ENCODE data around the gene ATN1. TPM values are rescaled to one million over a fixed set of nuclear protein-coding genes. Genes with fewer than 3 reads are reported as not detected.

Gene ATN1
- polyA plus RNA-seq, 12 donors, result 54.6 to 137 (median 60.9) TPM; not detected in 1

- no peak for DNase-seq
Observed at GRCh38 chr12:6970096-6970527, 42.4 kb downstream of the ATN1 start.

GRCh38 chr12:6974180-6974579 lies 46.4 kb downstream of the ATN1 start:
- DNase-seq, result no peak

- DNase-seq, result no peak
Observed at GRCh38 chr12:6975297-6976032, 47.7 kb downstream of the ATN1 start.

GRCh38 chr12:6977653-6978052 lies 49.9 kb downstream of the ATN1 start:
- no peak for DNase-seq

GRCh38 chr12:6978188-6978587 lies 50.4 kb downstream of the ATN1 start:
- DNase-seq, result no peak

GRCh38 chr12:6978611-6979011 lies 50.9 kb downstream of the ATN1 start:
- DNase-seq, result no peak

GRCh38 chr12:6979021-6979420 lies 51.3 kb downstream of the ATN1 start:
- DNase-seq, result no peak

- no peak for DNase-seq
Observed at GRCh38 chr12:6979453-6979852, 51.7 kb downstream of the ATN1 start.

- no peak for DNase-seq
Observed at GRCh38 chr12:6980075-6980474, 52.3 kb downstream of the ATN1 start.

- DNase-seq, result no peak
Observed at GRCh38 chr12:6980740-6981139, 53.0 kb downstream of the ATN1 start.

GRCh38 chr12:6981152-6982052 lies 53.6 kb downstream of the ATN1 start:
- no peak for DNase-seq

GRCh38 chr12:6982532-6982931 lies 54.8 kb downstream of the ATN1 start:
- DNase-seq, result no peak

- no peak for DNase-seq
Observed at GRCh38 chr12:6987956-6988553, 60.3 kb downstream of the ATN1 start.

Other genes with a start within 250 kb of the ATN1 start
- gene ZNF384, start 238.6 kb upstream of the ATN1 start, polyA plus RNA-seq (ENCODE audit: insufficient read length in 12 of 12), result 10 to 100 TPM in 11 of 12 donors, not detected in 1; 41.4 to 79.9 (median 48.8) TPM
- 10 to 100 TPM in 2 of 12 donors, 1 to 10 TPM in 9, not detected in 1; 2.7 to 31.7 (median 4.5) TPM for gene PIANP, start 227.1 kb upstream of the ATN1 start, polyA plus RNA-seq (ENCODE audit: insufficient read length in 12 of 12)
- 10 to 100 TPM in 11 of 12 donors, not detected in 1; 46.9 to 69.7 (median 61.2) TPM for gene COPS7A, start 203.9 kb upstream of the ATN1 start, polyA plus RNA-seq (ENCODE audit: insufficient read length in 12 of 12)
- 100 to 1,000 TPM; 110 to 600 (median 130) TPM for gene MLF2, start 174.8 kb upstream of the ATN1 start, polyA plus RNA-seq (ENCODE audit: insufficient read length in 12 of 12)
- 1,000 to 10,000 TPM in 1 of 12 donors, 100 to 1,000 TPM in 11; 262 to 3,438 (median 337) TPM for gene PTMS, start 161.6 kb upstream of the ATN1 start, polyA plus RNA-seq (ENCODE audit: insufficient read length in 12 of 12)
- gene LAG3, start 155.4 kb upstream of the ATN1 start, polyA plus RNA-seq (ENCODE audit: insufficient read length in 12 of 12), result 1 to 10 TPM in 2 of 12 donors, under 1 TPM in 8, not detected in 2; 0.16 to 1.4 (median 0.60) TPM
- 10 to 100 TPM in 3 of 12 donors, 1 to 10 TPM in 8, not detected in 1; 4.8 to 16.1 (median 6.6) TPM for gene CD4, start 138.4 kb upstream of the ATN1 start, polyA plus RNA-seq (ENCODE audit: insufficient read length in 12 of 12)
- gene GPR162, start 106.1 kb upstream of the ATN1 start, polyA plus RNA-seq (ENCODE audit: insufficient read length in 12 of 12), result 10 to 100 TPM in 11 of 12 donors, not detected in 1; 11.1 to 18.6 (median 16.0) TPM
- gene P3H3, start 99.6 kb upstream of the ATN1 start, polyA plus RNA-seq (ENCODE audit: insufficient read length in 12 of 12), result 10 to 100 TPM in 11 of 12 donors, not detected in 1; 29.9 to 56.8 (median 36.3) TPM
- 10 to 100 TPM in 11 of 12 donors, not detected in 1; 14.0 to 40.6 (median 24.2) TPM for gene GNB3, start 87.0 kb upstream of the ATN1 start, polyA plus RNA-seq (ENCODE audit: insufficient read length in 12 of 12)
- 10 to 100 TPM in 11 of 12 donors, not detected in 1; 11.5 to 31.8 (median 20.5) TPM for gene CDCA3, start 76.7 kb upstream of the ATN1 start, polyA plus RNA-seq (ENCODE audit: insufficient read length in 12 of 12)
- gene USP5, start 75.8 kb upstream of the ATN1 start, polyA plus RNA-seq (ENCODE audit: insufficient read length in 12 of 12), result 10 to 100 TPM in 11 of 12 donors, not detected in 1; 46.8 to 77.4 (median 59.6) TPM
- 1,000 to 10,000 TPM in 4 of 12 donors, 100 to 1,000 TPM in 7, not detected in 1; 520 to 1,204 (median 950) TPM for gene TPI1, start 60.4 kb upstream of the ATN1 start, polyA plus RNA-seq (ENCODE audit: insufficient read length in 12 of 12)
- 1 to 10 TPM in 11 of 12 donors, not detected in 1; 3.0 to 9.9 (median 4.6) TPM for gene SPSB2, start 54.7 kb upstream of the ATN1 start, polyA plus RNA-seq (ENCODE audit: insufficient read length in 12 of 12)
- gene LRRC23, start 23.1 kb upstream of the ATN1 start, polyA plus RNA-seq (ENCODE audit: insufficient read length in 12 of 12), result 10 to 100 TPM in 9 of 12 donors, 1 to 10 TPM in 2, not detected in 1; 9.2 to 13.7 (median 11.4) TPM
- 10 to 100 TPM in 3 of 12 donors, 1 to 10 TPM in 8, not detected in 1; 5.1 to 21.8 (median 8.2) TPM for gene ENO2, start 13.4 kb upstream of the ATN1 start, polyA plus RNA-seq (ENCODE audit: insufficient read length in 12 of 12)
- gene RNU7-1, start 15.9 kb downstream of the ATN1 start, polyA plus RNA-seq (ENCODE audit: insufficient read length in 12 of 12), result 10 to 100 TPM in 1 of 12 donors, 1 to 10 TPM in 1, not detected in 10; 9.0 to 12.4 TPM
- gene C12orf57, start 16.1 kb downstream of the ATN1 start, polyA plus RNA-seq (ENCODE audit: insufficient read length in 12 of 12), result 100 to 1,000 TPM in 11 of 12 donors, not detected in 1; 107 to 185 (median 136) TPM
- 10 to 100 TPM in 2 of 12 donors, 1 to 10 TPM in 9, not detected in 1; 3.4 to 41.4 (median 4.0) TPM for gene PTPN6, start 23.4 kb downstream of the ATN1 start, polyA plus RNA-seq (ENCODE audit: insufficient read length in 12 of 12)
- gene PHB2, start 42.7 kb downstream of the ATN1 start, polyA plus RNA-seq (ENCODE audit: insufficient read length in 12 of 12), result 100 to 1,000 TPM in 11 of 12 donors, not detected in 1; 224 to 298 (median 265) TPM
- gene EMG1, start 43.0 kb downstream of the ATN1 start, polyA plus RNA-seq (ENCODE audit: insufficient read length in 12 of 12), result 10 to 100 TPM in 11 of 12 donors, not detected in 1; 10.8 to 37.1 (median 29.6) TPM
- gene LPCAT3, start 90.5 kb downstream of the ATN1 start, polyA plus RNA-seq (ENCODE audit: insufficient read length in 12 of 12), result 10 to 100 TPM in 11 of 12 donors, not detected in 1; 16.1 to 29.3 (median 21.3) TPM
- 100 to 1,000 TPM in 3 of 12 donors, 10 to 100 TPM in 8, not detected in 1; 57.3 to 132 (median 66.8) TPM for gene C1S, start 132.8 kb downstream of the ATN1 start, polyA plus RNA-seq (ENCODE audit: insufficient read length in 12 of 12)
- gene C1R, start 164.5 kb downstream of the ATN1 start, polyA plus RNA-seq (ENCODE audit: insufficient read length in 12 of 12), result 100 to 1,000 TPM in 4 of 12 donors, 10 to 100 TPM in 7, not detected in 1; 71.8 to 139 (median 79.7) TPM
- 10 to 100 TPM in 9 of 12 donors, 1 to 10 TPM in 2, not detected in 1; 8.6 to 38.7 (median 12.8) TPM for gene C1RL, start 181.3 kb downstream of the ATN1 start, polyA plus RNA-seq (ENCODE audit: insufficient read length in 12 of 12)
- 10 to 100 TPM in 1 of 12 donors, 1 to 10 TPM in 9, not detected in 2; 2.1 to 18.2 (median 3.5) TPM for gene RBP5, start 200.9 kb downstream of the ATN1 start, polyA plus RNA-seq (ENCODE audit: insufficient read length in 12 of 12)
- gene CLSTN3, start 202.4 kb downstream of the ATN1 start, polyA plus RNA-seq (ENCODE audit: insufficient read length in 12 of 12), result 10 to 100 TPM in 11 of 12 donors, not detected in 1; 13.4 to 35.4 (median 18.5) TPM

Measured in muscle of arm (tissue), 12 donors.